ENCODE data around the gene ACTMAP.
A peak's percentile ranks its signal among the peaks of the same experiment; 100 is the strongest.

Gene ACTMAP

DNA sequence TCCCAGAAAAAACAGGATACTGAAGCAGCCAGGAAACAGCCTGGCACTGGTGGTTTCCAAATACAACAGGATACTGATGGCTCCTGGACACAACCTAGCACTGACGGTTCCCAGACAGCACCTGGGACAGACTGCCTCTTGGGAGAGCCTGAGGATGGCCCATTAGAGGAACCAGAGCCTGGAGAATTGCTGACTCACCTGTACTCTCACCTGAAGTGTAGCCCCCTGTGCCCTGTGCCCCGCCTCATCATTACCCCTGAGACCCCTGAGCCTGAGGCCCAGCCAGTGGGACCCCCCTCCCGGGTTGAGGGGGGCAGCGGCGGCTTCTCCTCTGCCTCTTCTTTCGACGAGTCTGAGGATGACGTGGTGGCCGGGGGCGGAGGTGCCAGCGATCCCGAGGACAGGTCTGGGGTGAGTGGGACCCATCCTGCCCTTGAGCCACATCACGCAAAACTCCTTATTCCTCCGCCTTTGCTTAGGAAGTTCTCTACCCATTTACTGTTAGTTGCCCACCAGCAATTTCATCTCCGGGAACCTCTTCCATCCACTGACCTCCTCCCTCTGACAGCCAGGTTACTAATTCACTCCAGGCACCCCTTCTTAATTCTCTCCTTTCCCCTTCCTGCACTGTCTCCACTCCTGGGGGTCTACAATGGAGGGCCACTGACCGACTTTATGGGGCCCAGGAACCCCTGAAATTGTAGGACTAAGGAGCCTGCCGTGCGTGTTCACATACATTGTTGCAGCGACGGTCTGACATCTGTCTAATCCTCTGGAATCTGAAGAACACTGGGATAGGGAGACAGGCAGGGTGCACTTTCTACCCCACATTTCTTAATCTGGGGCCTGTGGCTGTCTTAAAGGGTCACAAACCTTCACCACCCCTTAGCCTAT is 32.1 kb downstream of the ACTMAP start:
- no peak for DNase-seq

DNA sequence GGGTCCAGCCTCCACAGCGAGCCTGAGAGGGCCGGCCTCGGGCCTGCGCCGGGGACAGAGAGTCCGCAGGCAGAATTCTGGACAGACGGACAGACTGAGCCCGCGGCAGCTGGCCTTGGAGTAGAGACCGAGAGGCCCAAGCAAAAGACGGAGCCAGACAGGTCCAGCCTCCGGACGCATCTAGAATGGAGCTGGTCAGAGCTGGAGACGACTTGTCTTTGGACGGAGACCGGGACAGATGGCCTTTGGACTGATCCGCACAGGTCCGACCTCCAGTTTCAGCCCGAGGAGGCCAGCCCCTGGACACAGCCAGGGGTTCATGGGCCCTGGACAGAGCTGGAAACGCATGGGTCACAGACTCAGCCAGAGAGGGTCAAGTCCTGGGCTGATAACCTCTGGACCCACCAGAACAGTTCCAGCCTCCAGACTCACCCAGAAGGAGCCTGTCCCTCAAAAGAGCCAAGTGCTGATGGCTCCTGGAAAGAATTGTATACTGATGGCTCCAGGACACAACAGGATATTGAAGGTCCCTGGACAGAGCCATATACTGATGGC is 32.9 kb downstream of the ACTMAP start:
- DNase-seq = no peak

DNA sequence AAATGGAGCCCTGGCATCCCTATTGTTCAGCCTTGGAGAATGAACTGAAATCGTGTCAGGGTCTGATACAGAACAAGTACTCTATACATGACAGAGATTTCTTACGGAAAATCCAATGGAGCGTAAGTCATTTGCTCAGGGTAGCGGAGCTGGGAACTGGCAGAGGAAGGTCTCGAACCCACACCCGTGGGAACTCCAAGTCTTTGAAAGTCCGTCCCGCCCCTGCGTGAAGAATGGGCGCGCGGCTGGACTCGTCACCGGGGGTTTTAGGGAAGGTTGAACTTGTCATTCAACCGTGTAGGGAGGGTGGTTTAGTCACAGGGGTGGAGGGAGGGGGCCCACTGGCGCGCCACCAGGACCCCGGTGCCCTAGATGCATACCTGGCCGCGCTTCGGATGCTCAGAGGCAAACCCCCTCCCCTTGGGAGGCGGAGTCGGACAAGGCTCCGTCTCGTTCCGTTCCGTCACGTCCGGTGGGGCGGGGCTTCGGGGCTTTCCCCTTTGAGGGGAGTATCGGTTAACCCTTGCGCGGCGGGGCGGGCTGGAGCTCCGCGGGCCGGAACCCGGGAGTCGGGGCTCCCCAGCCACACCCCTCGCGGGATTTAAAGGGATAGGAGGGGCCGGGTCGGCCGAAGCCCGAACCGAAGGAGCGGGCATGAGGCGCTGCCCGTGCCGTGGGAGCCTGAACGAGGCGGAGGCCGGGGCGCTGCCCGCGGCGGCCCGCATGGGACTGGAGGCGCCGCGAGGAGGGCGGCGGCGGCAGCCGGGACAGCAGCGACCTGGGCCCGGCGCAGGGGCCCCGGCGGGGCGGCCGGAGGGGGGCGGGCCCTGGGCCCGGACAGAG is 33.6 kb downstream of the ACTMAP start, which contains the start of the genes COQ8B and ITPKC:
COQ8B (minus strand) TSS at position 405 of the 843 bp plus-strand sequence. CDS start 2,254 bp downstream, outside the sequence.
ITPKC (plus strand) TSS at position 631 of the 843 bp plus-strand sequence; CDS start at position 655, 24 bp downstream.
- DNase-seq = peak; percentile 98

DNA sequence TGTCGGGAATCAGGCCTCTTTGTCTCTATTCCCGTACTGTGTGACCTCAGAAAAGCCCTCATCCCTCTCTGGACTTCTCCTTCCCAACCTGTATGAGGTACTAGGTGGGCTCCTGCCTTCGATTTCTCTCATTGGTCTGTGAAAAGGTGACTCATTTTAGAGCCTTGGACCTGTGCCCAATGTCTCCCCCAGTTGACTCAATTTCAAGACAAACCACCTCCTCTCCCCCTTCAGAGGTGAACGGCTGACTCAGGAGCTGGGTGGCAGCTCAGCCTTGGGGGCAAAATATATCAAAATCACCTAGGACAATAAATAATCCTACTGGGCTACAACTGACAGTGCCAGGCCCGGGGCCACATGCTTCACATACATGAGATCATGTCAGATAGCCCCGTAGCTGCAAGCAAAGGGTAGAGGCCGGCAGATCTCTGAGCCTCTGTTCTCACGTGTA is 34.2 kb downstream of the ACTMAP start:
- DNase-seq = no peak

DNA sequence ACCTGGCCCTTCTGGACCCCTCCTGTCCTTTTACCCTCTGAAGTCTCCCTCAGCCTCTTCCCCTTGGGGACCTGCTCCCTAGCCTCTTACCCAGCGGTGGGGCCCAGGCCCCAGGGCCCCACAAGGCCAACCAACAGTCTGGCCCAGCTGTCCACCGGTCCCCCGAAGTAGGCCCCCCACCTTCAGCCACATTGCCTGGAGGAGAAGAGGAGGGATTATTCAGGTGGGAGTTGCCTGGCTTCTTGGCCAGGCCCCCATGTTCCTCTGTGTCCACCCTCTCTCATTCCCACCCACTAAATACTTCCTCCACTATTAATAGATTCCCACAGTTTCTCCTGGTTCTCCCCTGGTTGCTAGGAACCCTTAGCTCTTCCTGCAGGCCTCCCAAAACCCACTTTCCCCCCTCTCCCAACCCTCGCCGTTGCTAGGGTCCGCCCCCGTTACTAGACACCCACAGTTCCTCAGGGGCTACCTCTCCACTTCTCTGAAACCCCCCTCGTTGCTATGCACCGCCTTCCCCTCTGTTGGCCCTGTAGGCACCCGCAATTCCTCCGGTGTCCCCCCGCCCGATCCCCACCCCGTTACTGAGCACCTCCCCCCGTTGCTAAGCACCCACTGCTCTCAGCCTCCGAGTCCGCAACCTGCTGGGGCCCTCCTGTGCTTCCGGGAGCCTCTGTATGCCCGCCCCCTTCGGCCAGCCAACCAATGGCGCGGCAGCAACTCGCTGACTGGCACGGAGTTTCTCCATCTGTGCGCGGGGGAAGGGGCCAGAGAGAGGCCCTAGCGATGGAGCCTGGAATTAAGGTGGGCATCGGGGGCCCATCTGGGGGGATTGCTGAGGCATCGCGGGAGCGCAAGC is 35.6 kb downstream of the ACTMAP start:
- DNase-seq = peak; percentile 91

DNA sequence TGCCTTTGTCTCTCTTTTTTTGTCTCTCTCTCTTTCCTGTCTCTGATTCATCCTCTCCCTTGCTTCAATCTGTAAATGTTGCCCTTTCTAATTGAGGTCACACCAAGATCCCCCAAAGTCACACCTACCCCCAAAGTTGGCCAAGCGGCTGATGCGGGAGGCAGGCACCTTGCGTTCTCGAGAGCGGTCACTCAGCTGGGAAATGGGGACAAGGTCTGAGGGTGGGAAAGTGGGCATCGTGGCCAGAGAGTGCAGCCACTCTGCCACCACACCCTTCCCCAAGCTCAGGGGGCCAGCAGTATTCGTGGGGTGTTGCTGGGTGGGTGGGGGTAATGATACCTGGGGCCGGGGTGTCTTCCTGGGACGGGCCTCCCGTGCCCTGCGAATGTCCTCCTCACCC is 36.3 kb downstream of the ACTMAP start:
- DNase-seq = no peak

DNA sequence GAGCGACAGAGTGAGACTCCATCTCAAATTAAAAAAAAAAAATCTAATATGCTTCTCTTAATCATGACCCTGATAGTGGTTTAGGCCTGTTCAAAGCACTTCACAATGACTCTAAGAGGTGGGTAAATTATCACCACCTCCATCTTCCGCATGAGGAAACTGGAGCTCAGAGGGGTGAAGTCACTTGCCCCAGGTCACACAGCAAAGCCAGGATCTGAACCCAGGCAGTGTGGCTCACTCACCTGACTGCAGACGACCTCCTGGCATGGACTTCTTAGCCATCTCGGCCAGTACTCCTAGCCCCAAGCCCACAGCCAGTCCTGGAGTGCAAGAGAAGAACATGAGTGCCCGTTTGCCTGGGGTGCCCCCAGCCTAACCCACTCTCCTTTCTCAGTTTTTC is 40.5 kb downstream of the ACTMAP start:
- no peak for DNase-seq

DNA sequence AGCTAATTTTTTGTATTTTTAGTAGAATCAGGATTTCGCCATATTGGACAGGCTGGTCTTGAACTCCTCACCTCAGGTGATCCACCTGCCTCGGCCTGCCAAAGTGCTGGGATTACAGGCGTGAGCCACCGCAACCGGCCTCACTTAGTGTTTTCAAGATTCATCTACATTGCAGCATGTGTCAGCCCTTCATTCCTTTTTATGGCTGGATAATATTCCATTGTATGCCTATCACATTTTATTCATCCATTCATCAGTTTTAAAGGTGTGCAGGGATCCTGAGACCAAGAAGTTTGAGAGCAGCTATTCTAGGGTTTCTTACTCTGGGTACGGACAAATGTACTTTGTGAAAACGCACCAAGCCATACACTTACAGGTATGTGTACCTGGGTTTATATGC is 42.7 kb downstream of the ACTMAP start:
- no peak for DNase-seq

DNA sequence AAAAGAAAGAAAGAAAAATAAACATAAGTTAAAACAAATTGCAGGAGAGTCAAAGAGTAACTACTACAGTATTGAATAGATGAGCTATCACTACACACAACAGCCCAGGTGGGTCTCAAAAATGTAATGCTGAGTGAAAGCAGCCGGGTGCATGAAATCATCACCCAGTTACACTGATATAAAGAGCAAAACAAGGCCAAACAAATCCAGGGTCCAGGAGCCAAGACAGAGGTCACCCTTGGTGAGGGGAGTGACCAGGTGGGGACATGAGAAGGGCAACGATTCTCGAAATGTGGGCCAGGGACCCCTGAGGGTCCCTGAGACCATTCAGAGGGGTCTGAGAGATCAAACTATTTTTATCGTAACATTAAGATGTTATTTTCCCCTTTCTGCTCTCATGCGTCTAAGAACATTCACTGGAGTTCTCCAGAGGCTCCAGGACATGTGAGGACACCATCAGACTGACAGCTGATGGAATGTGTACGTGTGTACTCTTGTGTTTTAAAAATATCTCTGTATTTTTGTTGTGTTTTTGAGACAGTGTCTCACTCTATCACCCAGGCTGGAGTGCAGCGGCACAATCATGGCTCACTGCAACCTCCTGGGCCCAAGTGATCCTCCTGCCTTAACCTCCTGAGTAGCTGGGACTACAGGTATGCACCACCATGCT is 44.2 kb downstream of the ACTMAP start:
- no peak for DNase-seq

DNA sequence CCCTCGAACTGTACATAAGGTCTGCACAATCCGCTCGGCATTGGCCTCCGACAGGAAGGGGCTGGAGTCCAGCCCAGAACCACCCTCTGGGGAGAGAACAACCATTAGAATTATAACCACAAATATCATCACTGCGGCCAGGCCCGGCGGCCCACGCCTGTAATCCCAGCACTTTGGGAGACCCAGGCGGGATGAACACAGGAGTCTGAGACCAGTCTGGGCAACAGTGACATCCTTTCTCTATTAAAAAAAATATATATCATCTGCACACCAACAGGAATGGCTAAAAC is 45.0 kb downstream of the ACTMAP start:
- no peak for DNase-seq

DNA sequence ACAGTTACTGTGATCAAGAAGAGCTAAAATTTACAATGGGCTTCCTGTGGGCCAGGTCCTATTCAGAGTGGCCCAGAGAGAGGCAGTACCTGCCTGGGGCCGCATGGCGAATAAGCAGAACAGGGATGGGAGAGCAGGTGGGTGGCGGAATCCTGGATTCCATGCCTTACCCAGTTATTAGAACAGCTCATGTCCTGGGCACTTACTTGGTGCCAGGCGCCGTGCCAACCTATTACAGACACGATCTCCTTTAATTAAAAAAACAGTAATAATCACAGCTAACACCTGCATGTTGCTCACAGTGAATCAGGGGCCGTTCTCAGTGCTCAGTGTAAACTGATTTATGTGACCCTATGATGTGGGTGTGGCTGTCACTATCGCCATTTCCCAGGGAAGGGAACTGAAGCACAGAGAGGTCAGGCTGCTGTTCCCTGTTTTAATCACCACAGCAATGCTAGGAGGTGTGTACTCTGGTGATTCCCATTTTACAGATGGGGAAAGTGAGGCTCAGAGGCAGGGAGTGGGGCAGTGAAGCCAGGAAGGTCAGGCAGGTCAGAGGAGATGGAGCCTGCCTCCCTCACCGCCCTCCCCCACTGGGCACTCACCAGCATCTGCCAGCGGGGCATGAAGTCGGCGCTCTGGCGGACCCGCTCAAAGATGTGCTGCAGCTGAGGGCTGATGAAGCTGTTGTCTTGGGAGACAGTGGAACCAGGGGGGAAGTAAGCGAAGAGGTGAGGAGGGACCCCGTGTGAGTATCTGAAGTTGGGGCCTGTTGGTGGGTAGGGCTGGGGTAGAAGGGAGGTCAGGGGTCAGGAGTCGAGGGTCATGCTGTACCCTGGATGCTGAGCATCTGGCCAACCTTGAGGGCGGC is 45.6 kb downstream of the ACTMAP start:
- no peak for DNase-seq

DNA sequence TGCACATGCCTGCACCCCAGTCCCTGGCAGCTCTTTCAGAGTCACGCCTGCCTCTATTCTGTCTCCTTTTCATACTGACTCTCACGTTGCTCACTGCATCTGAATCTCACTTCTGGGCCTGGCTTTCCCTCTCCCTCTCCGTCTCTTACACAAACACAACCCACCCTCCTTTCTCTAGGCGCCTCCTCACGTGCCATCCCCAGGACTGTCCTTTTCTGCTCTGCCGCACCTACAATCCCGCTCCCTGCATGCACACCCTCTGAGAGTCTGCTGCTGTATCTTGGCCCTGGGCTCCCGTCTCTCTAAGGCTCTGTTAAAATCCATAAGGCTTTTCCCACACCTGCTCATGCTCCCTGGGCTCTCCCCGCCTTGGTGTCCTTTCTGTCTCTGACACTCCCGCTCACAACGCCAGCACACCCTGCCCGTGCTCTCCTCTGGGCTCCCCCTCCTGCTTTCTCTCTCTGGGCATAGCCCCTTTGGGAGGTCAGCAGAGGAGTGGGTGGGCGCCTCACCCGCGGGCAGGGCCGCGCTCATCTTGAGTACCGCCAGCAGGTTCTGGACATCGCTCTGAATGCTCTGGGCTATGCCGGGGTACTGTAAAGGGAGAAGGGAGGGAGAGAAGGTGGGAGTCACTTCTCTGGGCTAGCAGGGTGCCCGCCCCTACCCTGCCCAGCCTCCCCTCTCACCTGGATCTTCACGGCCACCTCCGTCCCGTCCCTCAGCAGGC is 47.1 kb downstream of the ACTMAP start:
- DNase-seq = no peak

DNA sequence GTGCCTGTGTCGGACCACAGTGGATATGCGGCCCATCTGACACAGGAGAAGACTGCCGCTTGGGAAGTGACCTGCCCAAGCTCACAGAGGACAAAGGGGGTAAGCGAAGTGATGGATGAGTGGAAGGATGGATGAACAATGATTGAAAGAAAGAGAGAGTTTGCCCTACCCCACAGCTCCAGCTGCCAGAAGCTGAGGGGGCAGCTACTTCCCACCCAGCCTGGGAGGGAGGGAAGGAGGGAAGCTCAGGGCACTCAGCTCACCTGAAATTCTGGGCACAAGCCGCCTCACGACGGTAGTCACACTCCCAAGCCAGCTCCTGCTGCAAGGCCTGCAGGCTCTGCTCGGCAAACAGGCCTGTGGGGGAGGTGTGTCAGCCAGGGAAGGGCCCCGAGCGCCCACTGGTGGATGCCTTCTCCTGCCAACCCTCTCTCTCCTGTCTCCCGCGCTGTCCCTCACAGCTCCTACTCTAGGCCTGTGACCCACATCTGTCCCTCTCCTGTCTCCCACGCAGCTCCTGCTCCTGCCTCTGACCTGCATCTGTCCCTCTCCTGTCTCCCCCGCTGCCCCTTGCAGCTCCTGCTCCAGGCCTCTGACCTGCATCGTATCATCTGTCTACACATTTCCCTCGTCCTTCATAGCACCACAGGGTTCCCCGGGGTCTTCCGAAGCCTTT is 47.8 kb downstream of the ACTMAP start:
- peak; percentile 37 for DNase-seq

DNA sequence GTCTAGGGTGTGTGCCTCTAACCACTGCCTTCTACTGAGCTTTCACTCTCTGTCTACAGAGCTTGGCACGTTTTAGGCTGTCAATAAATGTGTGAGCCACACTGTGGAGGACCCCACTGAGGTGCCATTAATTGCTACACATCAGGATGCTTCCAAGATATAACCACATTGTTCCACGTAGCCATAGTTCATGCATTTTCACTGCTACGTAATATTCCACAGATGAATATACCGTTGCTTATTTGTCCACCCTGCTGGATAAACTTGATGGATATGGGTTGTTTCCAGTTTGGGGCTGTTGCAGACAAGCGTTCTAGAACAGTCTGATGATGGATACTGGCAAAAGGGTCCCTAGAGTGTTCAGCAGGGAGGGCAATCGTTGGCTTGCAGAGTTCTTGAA is 48.5 kb downstream of the ACTMAP start:
- DNase-seq = no peak

DNA sequence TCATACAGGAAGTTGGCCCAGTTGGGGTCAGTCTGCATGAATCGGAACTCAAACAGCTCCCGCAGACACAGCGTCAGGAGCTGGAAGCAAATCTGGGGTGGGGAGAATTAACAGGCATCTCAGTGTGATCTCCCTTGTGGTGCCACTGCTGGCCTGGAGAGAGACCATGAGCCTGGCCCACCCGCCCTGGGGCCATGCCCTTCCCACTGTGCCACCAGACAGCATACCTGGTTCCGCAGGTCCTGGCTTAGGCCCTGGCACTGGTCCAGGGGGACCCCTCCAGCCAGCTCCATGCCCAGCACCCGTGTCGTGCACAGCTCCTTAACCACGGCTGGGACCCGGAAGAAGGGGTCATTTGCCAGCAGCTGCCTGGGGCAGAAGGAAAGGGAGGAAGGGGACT is 50.2 kb downstream of the ACTMAP start:
- DNase-seq = no peak

DNA sequence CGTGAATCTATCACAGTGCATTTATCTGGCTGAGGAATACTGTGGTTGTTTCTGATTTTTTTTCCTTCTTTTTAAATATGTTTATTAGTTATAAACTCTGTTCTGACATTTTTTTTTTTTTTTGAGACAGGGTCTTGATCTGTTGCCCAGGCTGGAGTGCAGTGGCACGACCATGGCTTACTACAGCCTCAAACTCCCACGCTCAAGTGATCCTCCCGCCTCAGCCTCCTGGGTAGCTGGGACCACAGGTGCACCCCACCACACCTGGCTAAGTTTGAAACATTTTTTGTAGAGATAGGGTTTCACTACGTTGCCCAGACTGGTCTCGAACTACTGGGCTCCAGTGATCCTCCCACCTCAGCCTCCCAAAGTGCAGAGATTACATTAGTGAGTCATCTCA is 53.3 kb downstream of the ACTMAP start:
- DNase-seq = no peak

DNA sequence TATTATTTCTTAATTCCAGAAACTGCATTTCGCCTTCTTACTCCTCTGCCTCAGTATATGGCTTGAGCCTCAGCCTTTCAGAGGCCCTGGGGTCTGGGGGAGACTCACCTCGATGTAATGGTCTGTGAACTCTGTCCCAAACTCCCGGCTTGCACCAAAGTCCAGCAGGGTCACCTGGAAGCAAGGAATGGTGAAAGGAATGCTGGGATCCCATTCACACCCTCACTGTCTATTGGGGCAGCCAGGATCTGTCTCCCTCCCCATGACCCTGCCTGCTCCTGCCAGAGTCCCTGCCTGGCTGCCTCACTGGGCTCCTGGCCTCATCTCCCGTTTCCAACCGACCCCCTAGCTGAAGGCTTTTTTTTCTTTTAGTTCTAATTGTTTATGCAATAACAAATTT is 54.4 kb downstream of the ACTMAP start:
- DNase-seq = no peak

DNA sequence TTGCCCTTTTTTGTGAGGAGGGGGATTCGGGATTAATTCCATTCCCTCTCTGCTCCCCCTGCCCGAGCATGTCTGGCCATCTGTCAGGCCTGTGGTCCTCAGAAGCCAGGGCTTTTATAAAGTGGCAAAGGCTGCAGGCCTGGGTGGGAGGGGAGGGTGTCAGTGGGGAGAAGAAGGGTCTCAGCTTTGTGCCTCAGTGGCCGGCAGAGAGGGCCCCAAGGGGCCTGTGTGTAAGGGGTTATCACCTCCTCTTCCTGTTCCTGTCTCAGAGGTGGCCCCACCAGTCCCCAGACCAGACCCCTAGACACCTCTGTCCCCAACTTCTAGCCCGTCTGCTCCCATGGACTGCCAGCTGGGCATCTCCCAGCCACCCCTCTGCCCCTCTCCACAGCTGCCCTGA is 56.4 kb downstream of the ACTMAP start:
- no peak for DNase-seq

DNA sequence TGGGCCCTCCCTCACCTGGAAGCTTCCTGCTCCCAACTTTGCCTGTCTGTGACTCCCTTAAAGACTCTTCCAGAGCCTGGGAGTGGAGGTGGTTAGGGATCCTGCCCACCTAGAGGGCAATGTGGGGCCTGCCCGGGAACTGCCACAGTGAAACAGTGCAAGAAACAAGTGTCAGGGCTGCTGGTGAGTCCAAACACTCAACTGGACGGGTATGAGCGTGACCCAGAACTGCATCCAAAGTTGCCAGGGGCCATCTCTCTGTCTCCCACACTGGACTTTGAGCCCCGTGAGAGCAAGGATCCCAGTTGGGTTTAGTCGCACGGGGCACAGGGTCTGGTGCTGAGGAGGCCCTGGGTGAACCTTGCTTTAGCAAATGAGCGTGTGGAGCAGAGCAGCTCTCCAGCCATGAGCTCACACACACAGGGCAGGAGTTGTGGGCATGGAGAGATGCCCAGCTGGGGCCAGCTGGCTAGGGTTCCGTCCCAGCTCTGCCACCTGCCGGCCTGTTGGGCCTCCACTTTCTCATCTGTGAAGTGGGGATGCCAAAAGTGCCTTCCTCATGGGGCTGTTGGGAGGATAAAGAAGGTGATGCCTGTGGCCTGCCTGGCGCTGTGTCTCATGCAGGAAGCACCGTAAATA is 57.0 kb downstream of the ACTMAP start:
- no peak for DNase-seq
